HepG2 (cell line): ENCODE measurements around the gene DNAH9. TPM values are rescaled to one million over a fixed set of nuclear protein-coding genes. Genes with fewer than 3 reads are reported as not detected.

ENCODE experiments used
- ATAC-seq: fragments of 200-7000 bp; cut with Tn5 transposase; 3 replicates; pipeline ENCODE4 v1.9.1; 2020; ENCODE audit warnings: mild to moderate bottlenecking, moderate library complexity
- BruUV-seq: library from RNA; stranded (reverse); fragments of 400-500 nt; replicated peaks from 2 replicates; lab custom pipeline; 2021; lab: Mats Ljungman, UMichigan
- CTCF ChIA-PET: fragments of 300-600 bp; formaldehyde crosslinking; extraction: SDS; loops from one replicate; lab custom pipeline; 2021; ENCODE audit warnings: low total read pairs, inconsistent platforms, low intra/inter-chr PET ratio; lab: Yijun Ruan, JAX
- POLR2A ChIA-PET: fragments of 350-600 bp; sonication (Branson Sonifier 250); formaldehyde crosslinking; loops from one replicate; lab custom pipeline; 2020; ENCODE audit warnings: antibody characterized with exemption, inconsistent platforms; lab: Yijun Ruan, JAX
- DNase-seq: peaks from one replicate; pipeline ENCODE4 v3.0.0-alpha.2; 2015; ENCODE audit warnings: low spot score
- FAIRE-seq: peaks from 3 replicates; lab custom pipeline; 2011; peaks lifted over from hg19 to GRCh38; lab: Jason Lieb, UNC
- H2AFZ ChIP-seq: one replicate; pipeline ENCODE4 v1.6.1; 2011; ENCODE audit warnings: low read length, inconsistent platforms
- H3K27ac ChIP-seq: fragments of 300-600 bp; 3 replicates; pipeline ENCODE4 v1.8.0; 2011; ENCODE audit warnings: mixed run types, mild to moderate bottlenecking, mixed read lengths, low read length, inconsistent platforms; ENCODE audit not compliant: insufficient read depth; ENCODE audit errors: extremely low read length
- H3K27me3 ChIP-seq, 2 experiments: fragments of 200-600 bp in 1 of 2; 2 replicates in 1 of 2; 3 replicates in 1 of 2; pipeline versions ENCODE4 v1.6.0 to v1.8.0; 2011; ENCODE audit warnings: low read length in 2 of 2, mild to moderate bottlenecking in 2 of 2, moderate library complexity in 2 of 2, inconsistent platforms in 1 of 2; ENCODE audit not compliant: insufficient read depth in 2 of 2, control insufficient read depth in 1 of 2
- H3K36me3 ChIP-seq, 2 experiments: fragments of 200-600 bp in 1 of 2; replicated peaks in 1 of 2; 2 replicates in 1 of 2; 3 replicates in 1 of 2; pipeline versions ENCODE4 v1.5.1 to v1.8.0; 2011; ENCODE audit warnings: low read length in 2 of 2, inconsistent platforms in 1 of 2; ENCODE audit not compliant: insufficient read depth in 2 of 2, control insufficient read depth in 1 of 2
- H3K4me1 ChIP-seq: 2 replicates; pipeline ENCODE4 v1.5.1; 2012; ENCODE audit warnings: low read length, inconsistent platforms; ENCODE audit not compliant: insufficient read depth
- H3K4me2 ChIP-seq: 2 replicates; pipeline ENCODE4 v1.6.0; 2011; ENCODE audit warnings: low read depth, low read length, inconsistent platforms
- H3K4me3 ChIP-seq, 3 experiments: fragments of 200-600 bp in 1 of 3; sonication (generic), shearing (Covaris generic) in 1 of 3; replicated peaks in 1 of 3; 2 replicates each; pipeline ENCODE4 v1.5.1; 2011 to 2016; ENCODE audit warnings: low read length in 3 of 3, inconsistent platforms in 2 of 3, low read depth in 2 of 3, mild to moderate bottlenecking in 2 of 3, control low read depth in 1 of 3, mixed read lengths in 1 of 3; ENCODE audit not compliant: insufficient read depth in 1 of 3
- H3K79me2 ChIP-seq: one replicate; pipeline ENCODE4 v1.6.1; 2011; ENCODE audit warnings: low read length, inconsistent platforms; ENCODE audit not compliant: insufficient read depth
- H3K9ac ChIP-seq: 2 replicates; pipeline ENCODE4 v1.6.0; 2011; ENCODE audit warnings: mild to moderate bottlenecking, low read depth, low read length, inconsistent platforms; ENCODE audit not compliant: insufficient read depth
- H3K9me3 ChIP-seq: 2 replicates; pipeline ENCODE4 v1.5.1; 2012; ENCODE audit warnings: mild to moderate bottlenecking, low read length
- H4K20me1 ChIP-seq: 2 replicates; pipeline ENCODE4 v1.6.0; 2011; ENCODE audit warnings: inconsistent platforms, mild to moderate bottlenecking, low read length, moderate library complexity; ENCODE audit not compliant: insufficient read depth
- FOXC1 ChIP-seq: sonication (generic); formaldehyde crosslinking; IDR thresholded peaks from 2 replicates; pipeline ENCODE4 v1.8.0; 2022; ENCODE audit warnings: mild to moderate bottlenecking, missing genetic modification reagents, borderline replicate concordance
- HNRNPH1 ChIP-seq: fragments of 200-400 bp; formaldehyde crosslinking; optimal IDR thresholded peaks from 2 replicates; pipeline ENCODE3; 2017; ENCODE audit warnings: mild to moderate bottlenecking, low read depth, low read length
- KLF15 ChIP-seq: sonication (generic); formaldehyde crosslinking; IDR thresholded peaks from 2 replicates; pipeline ENCODE4 v1.8.1; 2023; ENCODE audit warnings: borderline replicate concordance, mild to moderate bottlenecking, inconsistent platforms, missing genetic modification reagents, mixed read lengths
- NFE2L1 ChIP-seq: sonication (generic); formaldehyde crosslinking; IDR thresholded peaks from 2 replicates; pipeline ENCODE4 v1.4.0; 2020; ENCODE audit warnings: missing genetic modification reagents, mild to moderate bottlenecking, borderline replicate concordance
- SAFB2 ChIP-seq: sonication (generic); formaldehyde crosslinking; IDR thresholded peaks from 2 replicates; pipeline ENCODE4 v1.5.1; 2020; ENCODE audit warnings: missing genetic modification reagents, low read depth, mild to moderate bottlenecking, borderline replicate concordance
- ZFP36L2 ChIP-seq: sonication (generic); formaldehyde crosslinking; IDR thresholded peaks from 2 replicates; pipeline ENCODE4 v1.4.0; 2020; ENCODE audit warnings: missing genetic modification reagents
- ZNF263 ChIP-seq: sonication (generic); formaldehyde crosslinking; IDR thresholded peaks from 2 replicates; pipeline ENCODE4 v1.4.0; 2020; ENCODE audit warnings: missing genetic modification reagents
- ZNF530 ChIP-seq: sonication (generic); formaldehyde crosslinking; IDR thresholded peaks from 2 replicates; pipeline ENCODE4 v1.5.0; 2020; ENCODE audit warnings: low read depth, mild to moderate bottlenecking, missing genetic modification reagents
- ZSCAN30 ChIP-seq: sonication (generic); formaldehyde crosslinking; IDR thresholded peaks from 2 replicates; pipeline ENCODE4 v1.5.0; 2020; ENCODE audit warnings: mild to moderate bottlenecking, missing genetic modification reagents
- ZSCAN31 ChIP-seq: sonication (generic); formaldehyde crosslinking; IDR thresholded peaks from 2 replicates; pipeline ENCODE4 v1.5.0; 2020; ENCODE audit warnings: low read depth, mild to moderate bottlenecking, missing genetic modification reagents
- WGBS: methylation state at CpG from one replicate; pipeline ENCODE4 v1.1.6; 2017; ENCODE audit warnings: low lambda C conversion rate; 5-methylcytosine and 5-hydroxymethylcytosine counted together
- in situ Hi-C: cut with HindIII; loops from 2 replicates; pipeline ENCODE4 v1.10.0; 2017; ENCODE audit warnings: low pct_unique_long_range_greater_than_20kb; ENCODE audit not compliant: extremely low pct_ligation_motif_present
- intact Hi-C: fragments of 100-400 bp; cut with micrococcal nuclease; formaldehyde crosslinking; loops from one replicate; pipeline ENCODE4 v1.10.0; 2022; ENCODE audit not compliant: unreplicated experiment
- polyA plus RNA-seq, 8 experiments: library from polyadenylated mRNA; depleted of rRNA in 3 of 8; stranded (reverse) in 7 of 8; unstranded in 1 of 8; fragments of >200 nt; fragmentation: Illumina TruSeq in 4 of 8; extraction: Trizol in 4 of 8; gene quantifications; 2 replicates each; pipeline versions ENCODE4 v1.2.1 to v1.2.3, GENCODE V29; 2011 to 2016; ENCODE audit warnings: low read depth in 4 of 8, missing spikeins in 1 of 8, mixed read lengths in 1 of 8; ENCODE audit not compliant: insufficient read depth in 1 of 8
- total RNA-seq, 5 experiments: library from RNA; depleted of rRNA; stranded (reverse); fragments of >200 nt; fragmentation: Illumina TruSeq; extraction: Trizol; gene quantifications; 2 replicates each; pipeline ENCODE4 v1.2.3, GENCODE V29; 2016; ENCODE audit warnings: low read depth in 1 of 5
- TF ChIP-seq, protein P1 (sequence below): IDR thresholded peaks from 2 replicates; pipeline ENCODE4 v1.6.1; 2016
- TF ChIP-seq, protein P2 (sequence below): IDR thresholded peaks from 2 replicates; pipeline ENCODE4 v1.6.1; 2016
- TF ChIP-seq, protein P3 (sequence below): sonication (generic); formaldehyde crosslinking; IDR thresholded peaks from 2 replicates; pipeline ENCODE4 v1.5.0; 2020; ENCODE audit warnings: missing genetic modification reagents

DNAH9 gene
- total and polyA plus RNA-seq, 2 of the 13 experiments (the other 11 are each of a cell fraction or from before 2014, with no cell fraction given), result not detected

DNA sequence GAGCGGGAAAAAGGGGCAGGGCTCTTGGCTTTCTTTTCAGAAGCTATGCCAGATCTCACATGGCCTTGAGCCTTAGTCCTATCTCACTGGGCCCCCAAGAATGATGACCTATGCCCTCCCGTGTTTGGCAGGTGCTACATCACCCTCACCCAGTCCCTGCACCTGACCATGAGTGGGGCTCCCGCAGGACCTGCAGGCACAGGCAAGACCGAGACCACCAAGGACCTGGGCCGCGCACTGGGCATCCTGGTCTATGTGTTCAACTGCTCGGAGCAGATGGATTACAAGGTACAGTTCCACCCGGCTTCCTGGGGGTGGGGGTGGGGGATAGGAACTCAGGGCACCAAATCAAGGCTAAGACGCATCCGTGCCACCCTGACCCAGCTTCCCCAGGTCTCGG lies 120.9 kb downstream of the DNAH9 start:
- in situ Hi-C loops, result no loop called here
- POLR2A ChIA-PET, result no interaction called here
- Histone ChIP-seq H3K79me2 (no peaks in the 10 kb centered on the region), H3K4me2 (no peak overlapping the region), H3K27ac (no peak overlapping the region), H3K27me3 (peaks cover 1 to 15% of the 10 kb centered on the region in 2 experiments; a peak in 2 of 5 replicates), H4K20me1 (no peaks in the 10 kb centered on the region), H3K9ac (no peak overlapping the region), H3K4me3 (no peak overlapping the region), H3K4me1 (no peaks in the 10 kb centered on the region), H3K9me3 (no peaks in the 10 kb centered on the region), H2AFZ (no peak overlapping the region), H3K36me3 (no peaks in the 10 kb centered on the region)
- FAIRE-seq (no peak), DNase-seq (no peak), ATAC-seq (no peak)
- TF ChIP-seq ZNF263 (CRISPR knock-in tag), result 0 out of 2 replicates have a peak, but pooled peaks have one; percentile 70
- no peak for TF ChIP-seq KLF15 (CRISPR knock-in tag)
- TF ChIP-seq ZFP36L2 (CRISPR knock-in tag), result no peak
- intact Hi-C loops, result no loop called here
- 28% methylated on average over 5 of the region's 11 CpGs for WGBS
- CTCF ChIA-PET, result no interaction called here
- no TSS peak for BruUV-seq

DNA sequence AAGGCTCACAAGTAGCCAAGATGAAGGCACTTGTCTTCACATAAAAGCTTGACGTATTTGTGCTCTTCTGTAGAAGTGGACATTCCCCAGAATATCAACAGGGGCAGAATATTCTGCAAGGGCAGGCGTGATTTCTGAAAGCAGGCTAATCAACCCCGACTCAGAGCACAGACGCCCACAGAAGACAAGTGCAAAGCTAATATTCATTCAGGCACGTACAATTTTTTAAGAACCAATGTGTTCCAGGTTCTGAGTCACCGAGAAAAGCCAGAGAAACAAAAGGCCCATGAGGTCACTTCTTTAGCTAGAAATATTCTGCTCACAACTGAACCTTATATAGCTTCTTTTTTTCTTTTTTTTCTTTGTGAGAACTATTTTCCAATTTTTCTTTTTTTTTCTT lies 121.6 kb downstream of the DNAH9 start:
- BruUV-seq, result no TSS peak
- Histone ChIP-seq H3K79me2 (no peaks in the 10 kb centered on the region), H3K9me3 (no peaks in the 10 kb centered on the region), H3K9ac (no peak overlapping the region), H3K4me2 (no peak overlapping the region), H3K36me3 (no peaks in the 10 kb centered on the region), H3K27me3 (peaks cover 1 to 12% of the 10 kb centered on the region in 2 experiments; a peak in 2 of 5 replicates), H4K20me1 (no peaks in the 10 kb centered on the region), H2AFZ (no peak overlapping the region), H3K4me3 (no peak overlapping the region), H3K27ac (no peak overlapping the region), H3K4me1 (no peaks in the 10 kb centered on the region)
- ATAC-seq (no peak), DNase-seq (no peak), FAIRE-seq (no peak)
- intact Hi-C loops (no loop called here), in situ Hi-C loops (no loop called here)
- TF ChIP-seq NFE2L1 (CRISPR knock-in tag), result no peak
- no peak for TF ChIP-seq HNRNPH1
- TF ChIP-seq ZSCAN31 (CRISPR knock-in tag), result no peak
- TF ChIP-seq, protein P1, sequence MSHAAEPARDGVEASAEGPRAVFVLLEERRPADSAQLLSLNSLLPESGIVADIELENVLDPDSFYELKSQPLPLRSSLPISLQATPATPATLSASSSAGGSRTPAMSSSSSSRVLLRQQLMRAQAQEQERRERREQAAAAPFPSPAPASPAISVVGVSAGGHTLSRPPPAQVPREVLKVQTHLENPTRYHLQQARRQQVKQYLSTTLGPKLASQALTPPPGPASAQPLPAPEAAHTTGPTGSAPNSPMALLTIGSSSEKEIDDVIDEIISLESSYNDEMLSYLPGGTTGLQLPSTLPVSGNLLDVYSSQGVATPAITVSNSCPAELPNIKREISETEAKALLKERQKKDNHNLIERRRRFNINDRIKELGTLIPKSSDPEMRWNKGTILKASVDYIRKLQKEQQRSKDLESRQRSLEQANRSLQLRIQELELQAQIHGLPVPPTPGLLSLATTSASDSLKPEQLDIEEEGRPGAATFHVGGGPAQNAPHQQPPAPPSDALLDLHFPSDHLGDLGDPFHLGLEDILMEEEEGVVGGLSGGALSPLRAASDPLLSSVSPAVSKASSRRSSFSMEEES, result no peak
- no peak for TF ChIP-seq ZNF530 (CRISPR knock-in tag)
- TF ChIP-seq, protein P2, sequence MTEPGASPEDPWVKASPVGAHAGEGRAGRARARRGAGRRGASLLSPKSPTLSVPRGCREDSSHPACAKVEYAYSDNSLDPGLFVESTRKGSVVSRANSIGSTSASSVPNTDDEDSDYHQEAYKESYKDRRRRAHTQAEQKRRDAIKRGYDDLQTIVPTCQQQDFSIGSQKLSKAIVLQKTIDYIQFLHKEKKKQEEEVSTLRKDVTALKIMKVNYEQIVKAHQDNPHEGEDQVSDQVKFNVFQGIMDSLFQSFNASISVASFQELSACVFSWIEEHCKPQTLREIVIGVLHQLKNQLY, result no peak
- TF ChIP-seq, protein P3, sequence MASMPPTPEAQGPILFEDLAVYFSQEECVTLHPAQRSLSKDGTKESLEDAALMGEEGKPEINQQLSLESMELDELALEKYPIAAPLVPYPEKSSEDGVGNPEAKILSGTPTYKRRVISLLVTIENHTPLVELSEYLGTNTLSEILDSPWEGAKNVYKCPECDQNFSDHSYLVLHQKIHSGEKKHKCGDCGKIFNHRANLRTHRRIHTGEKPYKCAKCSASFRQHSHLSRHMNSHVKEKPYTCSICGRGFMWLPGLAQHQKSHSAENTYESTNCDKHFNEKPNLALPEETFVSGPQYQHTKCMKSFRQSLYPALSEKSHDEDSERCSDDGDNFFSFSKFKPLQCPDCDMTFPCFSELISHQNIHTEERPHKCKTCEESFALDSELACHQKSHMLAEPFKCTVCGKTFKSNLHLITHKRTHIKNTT (CRISPR knock-in tag), result no peak
- TF ChIP-seq ZSCAN30 (CRISPR knock-in tag), result no peak
- TF ChIP-seq SAFB2 (CRISPR knock-in tag), result no peak
- no peak for TF ChIP-seq FOXC1 (CRISPR knock-in tag)
- ChIA-PET CTCF (no interaction called here), POLR2A (no interaction called here)
- 5% methylated on average over 6 of the region's 6 CpGs for WGBS
